ENCODE results near the gene CAMKK1.

- no peak for TF ChIP-seq POLR2AphosphoS5 (IDR thresholded peaks at IDR 0.05; ENCODE audit: borderline replicate concordance, low read depth, low read length)
- TF ChIP-seq EZH2 (IDR thresholded peaks at IDR 0.05): no peak
- no peak for TF ChIP-seq FOXP2 (optimal IDR thresholded peaks at IDR 0.05; ENCODE audit: control extremely low read depth, extremely low read length, insufficient read depth)
These were observed 25.2 kb downstream of the CAMKK1 start for GRCh38 chr17:3867606-3868005.

Measured in SK-N-MC (cell line).